ENCODE measurements around the gene SMAP2. TPM values are rescaled to one million over a fixed set of nuclear protein-coding genes. Genes with fewer than 3 reads are reported as not detected.

Gene SMAP2
- total RNA-seq, 1 experiment from 2014 or later = 20.2 TPM

GRCh38 chr1:40392221-40392620 lies 18.7 kb downstream of the SMAP2 start:
- intact Hi-C loops (cut with micrococcal nuclease) = no loop called here
- H3K9me3 Mint-ChIP-seq (ENCODE audit: unreplicated experiment) = no peaks in the 10 kb centered on the region
- H3K4me3 Mint-ChIP-seq (ENCODE audit: unreplicated experiment) = no peak overlapping the region
- ChIA-PET CTCF (interaction anchor here (1.0 to 1.5 kb wide), 2 partner anchors 232 to 240 kb away, joined by 3 to 5 read pairs; no protein-coding TSS in a partner anchor), POLR2A (interaction anchor here (0.5 to 9.5 kb wide), 4 partner anchors 19 to 239 kb away, joined by 3 to 75 read pairs (median 3); partner anchors contain the start of genes SMAP2, ZFP69B and ZMPSTE24)
- no TSS peak for BruUV-seq (replicated peaks)
- no peak overlapping the region for H3K27ac Mint-ChIP-seq (ENCODE audit: low read depth, unreplicated experiment)
- H3K4me1 Mint-ChIP-seq (ENCODE audit: insufficient read depth, unreplicated experiment) = peaks cover 8% of the 10 kb centered on the region
- no peaks in the 10 kb centered on the region for H3K36me3 Mint-ChIP-seq (ENCODE audit: insufficient read depth, unreplicated experiment)
- no peaks in the 10 kb centered on the region for H3K27me3 Mint-ChIP-seq (ENCODE audit: insufficient read depth, unreplicated experiment)
- DNase-seq (ENCODE audit: unreplicated experiment) = peak; percentile 43
- TF ChIP-seq CTCF (IDR thresholded peaks at IDR 0.05; ENCODE audit: unreplicated experiment) = no peak

- no TSS peak for BruUV-seq (replicated peaks)
- Mint-ChIP-seq H3K9me3 (ENCODE audit: unreplicated experiment) (no peaks in the 10 kb centered on the region), H3K36me3 (ENCODE audit: insufficient read depth, unreplicated experiment) (no peaks in the 10 kb centered on the region), H3K4me1 (ENCODE audit: insufficient read depth, unreplicated experiment) (peaks cover 8% of the 10 kb centered on the region), H3K27me3 (ENCODE audit: insufficient read depth, unreplicated experiment) (no peaks in the 10 kb centered on the region), H3K27ac (ENCODE audit: low read depth, unreplicated experiment) (no peak overlapping the region), H3K4me3 (ENCODE audit: unreplicated experiment) (no peak overlapping the region)
- no peak for TF ChIP-seq CTCF (IDR thresholded peaks at IDR 0.05; ENCODE audit: unreplicated experiment)
- ChIA-PET POLR2A (interaction anchor here (9.5 kb wide), 1 partner anchor 20 kb away, joined by 75 read pairs; the partner anchor contains the start of gene SMAP2), CTCF (interaction anchor here (0.6 to 1.5 kb wide), 6 partner anchors 12 to 967 kb away, joined by 3 to 8 read pairs (median 5); no protein-coding TSS in a partner anchor)
- DNase-seq (ENCODE audit: unreplicated experiment) = no peak
- intact Hi-C loops (cut with micrococcal nuclease) = no loop called here
Observed at GRCh38 chr1:40393173-40393572, 19.6 kb downstream of the SMAP2 start.

- no peaks in the 10 kb centered on the region for H3K9me3 Mint-ChIP-seq (ENCODE audit: unreplicated experiment)
- POLR2A ChIA-PET = no interaction called here
- no TSS peak for BruUV-seq (replicated peaks)
- intact Hi-C loops (cut with micrococcal nuclease) = no loop called here
- no peak for DNase-seq (ENCODE audit: unreplicated experiment)
- H3K27ac Mint-ChIP-seq (ENCODE audit: low read depth, unreplicated experiment) = no peak overlapping the region
- H3K4me3 Mint-ChIP-seq (ENCODE audit: unreplicated experiment) = no peak overlapping the region
- H3K27me3 Mint-ChIP-seq (ENCODE audit: insufficient read depth, unreplicated experiment) = no peaks in the 10 kb centered on the region
- CTCF ChIA-PET = interaction anchor here (2.0 kb wide), 1 partner anchor 10 kb away, joined by 6 read pairs; no protein-coding TSS in a partner anchor
- no peaks in the 10 kb centered on the region for H3K36me3 Mint-ChIP-seq (ENCODE audit: insufficient read depth, unreplicated experiment)
- peaks cover 8% of the 10 kb centered on the region for H3K4me1 Mint-ChIP-seq (ENCODE audit: insufficient read depth, unreplicated experiment)
- TF ChIP-seq CTCF (IDR thresholded peaks at IDR 0.05; ENCODE audit: unreplicated experiment) = no peak
Observed at GRCh38 chr1:40394491-40395172, 21.1 kb downstream of the SMAP2 start.

- Mint-ChIP-seq H3K27ac (ENCODE audit: low read depth, unreplicated experiment) (no peak overlapping the region), H3K4me3 (ENCODE audit: unreplicated experiment) (no peak overlapping the region), H3K4me1 (ENCODE audit: insufficient read depth, unreplicated experiment) (peaks cover 8% of the 10 kb centered on the region), H3K36me3 (ENCODE audit: insufficient read depth, unreplicated experiment) (no peaks in the 10 kb centered on the region), H3K9me3 (ENCODE audit: unreplicated experiment) (no peaks in the 10 kb centered on the region), H3K27me3 (ENCODE audit: insufficient read depth, unreplicated experiment) (no peaks in the 10 kb centered on the region)
- no TSS peak for BruUV-seq (replicated peaks)
- intact Hi-C loops (cut with micrococcal nuclease) = no loop called here
- no peak for DNase-seq (ENCODE audit: unreplicated experiment)
- TF ChIP-seq CTCF (IDR thresholded peaks at IDR 0.05; ENCODE audit: unreplicated experiment) = no peak
- ChIA-PET CTCF (interaction anchor here (0.6 to 2.0 kb wide), 4 partner anchors 9 to 251 kb away, joined by 3 to 6 read pairs (median 3); no protein-coding TSS in a partner anchor), POLR2A (interaction anchor here (0.9 kb wide), 1 partner anchor 294 kb away, joined by 3 read pairs; no protein-coding TSS in a partner anchor)
Observed at GRCh38 chr1:40395190-40396175, 22.0 kb downstream of the SMAP2 start.

All from MCF 10A (cell line).